GM18511 (cell line): ENCODE results near the gene PLEKHG3.

ENCODE experiments used
- ATAC-seq: cut with Tn5 transposase; IDR thresholded peaks from one replicate; pipeline ENCODE4 v1.9.1; 2021; ENCODE audit warnings: mild to moderate bottlenecking, moderate library complexity; ENCODE audit not compliant: unreplicated experiment

The PLEKHG3 gene

GRCh38 chr14:64725261-64725815, 21.1 kb downstream of the PLEKHG3 start:
- no peak for ATAC-seq

GRCh38 chr14:64725879-64726584, 21.8 kb downstream of the PLEKHG3 start:
- no peak for ATAC-seq

- ATAC-seq: no peak
Measured at GRCh38 chr14:64726585-64726890, 22.3 kb downstream of the PLEKHG3 start.

GRCh38 chr14:64727551-64728071, 23.4 kb downstream of the PLEKHG3 start:
- ATAC-seq: no peak

- ATAC-seq: no peak
Measured at GRCh38 chr14:64728106-64728505, 23.9 kb downstream of the PLEKHG3 start.

- ATAC-seq: no peak
Measured at GRCh38 chr14:64728856-64729255, 24.6 kb downstream of the PLEKHG3 start.

GRCh38 chr14:64729386-64730060, 25.3 kb downstream of the PLEKHG3 start:
- ATAC-seq: no peak

- no peak for ATAC-seq
Measured at GRCh38 chr14:64730061-64730440, 25.8 kb downstream of the PLEKHG3 start.

- no peak for ATAC-seq
Measured at GRCh38 chr14:64730681-64731080, 26.5 kb downstream of the PLEKHG3 start.

GRCh38 chr14:64731141-64731581, 26.9 kb downstream of the PLEKHG3 start:
- no peak for ATAC-seq

- no peak for ATAC-seq
Measured at GRCh38 chr14:64732066-64732465, 27.8 kb downstream of the PLEKHG3 start.

- no peak for ATAC-seq
Measured at GRCh38 chr14:64732536-64733120, 28.4 kb downstream of the PLEKHG3 start.

- ATAC-seq: no peak
Measured at GRCh38 chr14:64733321-64733720, 29.1 kb downstream of the PLEKHG3 start.

GRCh38 chr14:64733899-64734298, 29.7 kb downstream of the PLEKHG3 start:
- no peak for ATAC-seq

GRCh38 chr14:64734990-64735389, 30.8 kb downstream of the PLEKHG3 start:
- ATAC-seq: no peak

GRCh38 chr14:64736271-64737169, 32.3 kb downstream of the PLEKHG3 start:
- no peak for ATAC-seq

GRCh38 chr14:64737391-64738280, 33.4 kb downstream of the PLEKHG3 start:
- ATAC-seq: no peak

- ATAC-seq: no peak
Measured at GRCh38 chr14:64738281-64738804, 34.1 kb downstream of the PLEKHG3 start.

GRCh38 chr14:64741200-64741599, 37.0 kb downstream of the PLEKHG3 start:
- no peak for ATAC-seq

GRCh38 chr14:64741961-64742360, 37.7 kb downstream of the PLEKHG3 start:
- no peak for ATAC-seq
